Measurements from ENCODE around the gene NNAT. TPM values are rescaled to one million over a fixed set of nuclear protein-coding genes. Genes with fewer than 3 reads are reported as not detected.

The NNAT gene
- total RNA-seq, 5 donors from 2014 or later (not counting 1 experiment from before 2014, with no cell fraction given): 0.20 TPM; not detected in 4

GRCh38 chr20:37522260-37523011 lies 1.4 kb downstream of the NNAT start:
- ChIA-PET POLR2A (no interaction called here), CTCF (no interaction called here)
- H3K27me3 ChIP-seq (replicated peaks in 1 of 2; ENCODE audit: control insufficient read depth in 2 of 2, extremely low read depth in 1 of 2, insufficient read depth in 2 of 2, low read length in 1 of 2): no peaks in the 10 kb centered on the region
- no peak overlapping the region for H3K4me3 Mint-ChIP-seq
- no peaks in the 10 kb centered on the region for H3K9me3 ChIP-seq
- H3K4me1 Mint-ChIP-seq: peaks cover 63 to 77% (median 64%) of the 10 kb centered on the region in 3 donors
- no peaks in the 10 kb centered on the region for H3K27me3 Mint-ChIP-seq
- no peak for DNase-seq
- ATAC-seq (replicated peaks in 1 of 4): no peak
- H3K27ac ChIP-seq (ENCODE audit: low read length): no peak overlapping the region
- H3K9me3 Mint-ChIP-seq: no peaks in the 10 kb centered on the region
- H3K27ac Mint-ChIP-seq: no peak overlapping the region
- H3K4me1 ChIP-seq (ENCODE audit: control insufficient read depth in 1 of 2, extremely low read depth in 1 of 2, insufficient read depth in 2 of 2, low read length in 2 of 2): peaks cover 18 to 43% of the 10 kb centered on the region in 2 experiments
- H3K4me3 ChIP-seq (ENCODE audit: control insufficient read depth in 1 of 2, extremely low read depth in 1 of 2, low read length in 1 of 2): no peak overlapping the region
- WGBS (ENCODE audit: insufficient coverage): 97% methylated on average over 30 of the region's 36 CpGs
- H3K36me3 Mint-ChIP-seq: peaks cover 29% of the 10 kb centered on the region
- H3K36me3 ChIP-seq (ENCODE audit: control insufficient read depth in 2 of 2, extremely low read depth in 1 of 2, insufficient read depth in 1 of 2, low read length in 1 of 2): peaks cover 7 to 15% of the 10 kb centered on the region in 2 donors

DNA sequence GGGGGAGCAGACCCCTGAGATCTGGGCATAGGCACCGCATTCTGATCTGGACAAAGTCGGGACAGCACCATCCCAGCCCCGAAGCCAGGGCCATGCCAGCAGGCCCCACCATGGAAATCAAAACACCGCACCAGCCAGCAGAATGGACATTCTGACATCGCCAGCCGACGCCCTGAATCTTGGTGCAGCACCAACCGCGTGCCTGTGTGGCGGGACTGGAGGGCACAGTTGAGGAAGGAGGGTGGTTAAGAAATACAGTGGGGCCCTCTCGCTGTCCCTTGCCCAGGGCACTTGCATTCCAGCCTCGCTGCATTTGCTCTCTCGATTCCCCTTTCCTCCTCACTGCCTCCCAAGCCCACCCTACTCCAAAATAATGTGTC lies 2.0 kb downstream of the NNAT start:
- no peaks in the 10 kb centered on the region for H3K27me3 Mint-ChIP-seq
- DNase-seq (no peak), ATAC-seq (replicated peaks in 1 of 4) (no peak)
- no peak overlapping the region for H3K4me3 ChIP-seq (ENCODE audit: control insufficient read depth in 1 of 2, extremely low read depth in 1 of 2, low read length in 1 of 2)
- peaks cover 18 to 43% of the 10 kb centered on the region in 2 experiments for H3K4me1 ChIP-seq (ENCODE audit: control insufficient read depth in 1 of 2, extremely low read depth in 1 of 2, insufficient read depth in 2 of 2, low read length in 2 of 2)
- H3K9me3 ChIP-seq: no peaks in the 10 kb centered on the region
- H3K36me3 Mint-ChIP-seq: peaks cover 24% of the 10 kb centered on the region
- peaks cover 6 to 10% of the 10 kb centered on the region in 2 donors for H3K36me3 ChIP-seq (ENCODE audit: control insufficient read depth in 2 of 2, extremely low read depth in 1 of 2, insufficient read depth in 1 of 2, low read length in 1 of 2)
- POLR2A ChIA-PET: no interaction called here
- peaks cover 62 to 75% (median 63%) of the 10 kb centered on the region in 3 donors for H3K4me1 Mint-ChIP-seq
- no peaks in the 10 kb centered on the region for H3K9me3 Mint-ChIP-seq
- CTCF ChIA-PET: no interaction called here
- no peaks in the 10 kb centered on the region for H3K27me3 ChIP-seq (replicated peaks in 1 of 2; ENCODE audit: control insufficient read depth in 2 of 2, extremely low read depth in 1 of 2, insufficient read depth in 2 of 2, low read length in 1 of 2)
- 99% methylated on average over 9 of the region's 13 CpGs for WGBS (ENCODE audit: insufficient coverage)
- H3K4me3 Mint-ChIP-seq: no peak overlapping the region
- H3K27ac ChIP-seq (ENCODE audit: low read length): no peak overlapping the region
- no peak overlapping the region for H3K27ac Mint-ChIP-seq

DNA sequence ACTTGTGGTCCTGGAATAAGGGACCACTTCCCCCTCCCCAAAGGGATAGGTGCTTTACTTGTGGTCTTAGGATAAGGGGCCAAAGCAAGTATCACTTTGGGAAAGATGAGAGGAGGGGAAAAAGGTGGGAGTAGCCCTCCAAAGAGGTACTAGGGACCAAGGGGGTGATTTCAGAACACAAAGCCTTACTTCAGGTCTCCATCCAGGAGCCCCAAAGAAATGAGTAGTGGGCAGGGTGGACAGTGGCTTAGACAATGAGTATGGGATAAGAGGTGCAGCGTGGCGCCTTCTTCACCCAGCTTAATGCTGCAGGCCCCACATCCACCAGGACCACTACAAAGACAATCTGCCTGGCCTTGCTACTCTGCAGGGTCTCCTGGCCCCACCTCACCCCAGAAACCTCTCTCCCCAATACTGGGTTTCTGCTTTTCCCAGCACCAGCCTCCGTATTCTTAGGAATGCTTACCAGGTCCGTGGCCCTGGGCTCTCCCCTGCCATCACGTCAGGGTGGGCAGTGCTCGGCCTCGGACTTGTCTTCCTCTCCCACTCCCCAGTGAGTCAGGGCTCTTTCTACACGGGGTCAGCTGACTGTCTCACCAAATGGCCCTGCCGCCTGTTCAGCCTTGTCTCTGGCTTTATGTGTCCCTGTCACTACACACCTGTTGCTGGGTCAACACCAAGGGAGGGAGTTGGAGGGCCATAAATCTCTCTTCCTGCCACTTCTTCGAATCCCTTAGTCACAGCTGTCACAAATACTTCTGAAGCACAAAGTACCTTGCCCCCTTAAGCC lies 3.1 kb downstream of the NNAT start:
- DNase-seq (no peak), ATAC-seq (replicated peaks in 1 of 4) (no peak)
- WGBS (ENCODE audit: insufficient coverage): 87% methylated on average over 6 of the region's 10 CpGs
- H3K36me3 ChIP-seq (ENCODE audit: control insufficient read depth in 2 of 2, extremely low read depth in 1 of 2, insufficient read depth in 1 of 2, low read length in 1 of 2): peaks cover 0 to under 1% of the 10 kb centered on the region in 2 donors
- ChIA-PET CTCF (no interaction called here), POLR2A (no interaction called here)
- H3K4me3 Mint-ChIP-seq: peak overlapping the region in 1 of 3 donors; percentile 1
- H3K27ac Mint-ChIP-seq: no peak overlapping the region
- no peaks in the 10 kb centered on the region for H3K9me3 ChIP-seq
- H3K4me3 ChIP-seq (ENCODE audit: control insufficient read depth in 1 of 2, extremely low read depth in 1 of 2, low read length in 1 of 2): no peak overlapping the region
- peaks cover 66 to 76% (median 69%) of the 10 kb centered on the region in 3 donors for H3K4me1 Mint-ChIP-seq
- H3K36me3 Mint-ChIP-seq: peaks cover 15% of the 10 kb centered on the region
- H3K27me3 Mint-ChIP-seq: no peaks in the 10 kb centered on the region
- H3K9me3 Mint-ChIP-seq: no peaks in the 10 kb centered on the region
- H3K27me3 ChIP-seq (replicated peaks in 1 of 2; ENCODE audit: control insufficient read depth in 2 of 2, extremely low read depth in 1 of 2, insufficient read depth in 2 of 2, low read length in 1 of 2): no peaks in the 10 kb centered on the region
- H3K27ac ChIP-seq (ENCODE audit: low read length): no peak overlapping the region
- H3K4me1 ChIP-seq (ENCODE audit: control insufficient read depth in 1 of 2, extremely low read depth in 1 of 2, insufficient read depth in 2 of 2, low read length in 2 of 2): peaks cover 22 to 52% of the 10 kb centered on the region in 2 experiments

DNA sequence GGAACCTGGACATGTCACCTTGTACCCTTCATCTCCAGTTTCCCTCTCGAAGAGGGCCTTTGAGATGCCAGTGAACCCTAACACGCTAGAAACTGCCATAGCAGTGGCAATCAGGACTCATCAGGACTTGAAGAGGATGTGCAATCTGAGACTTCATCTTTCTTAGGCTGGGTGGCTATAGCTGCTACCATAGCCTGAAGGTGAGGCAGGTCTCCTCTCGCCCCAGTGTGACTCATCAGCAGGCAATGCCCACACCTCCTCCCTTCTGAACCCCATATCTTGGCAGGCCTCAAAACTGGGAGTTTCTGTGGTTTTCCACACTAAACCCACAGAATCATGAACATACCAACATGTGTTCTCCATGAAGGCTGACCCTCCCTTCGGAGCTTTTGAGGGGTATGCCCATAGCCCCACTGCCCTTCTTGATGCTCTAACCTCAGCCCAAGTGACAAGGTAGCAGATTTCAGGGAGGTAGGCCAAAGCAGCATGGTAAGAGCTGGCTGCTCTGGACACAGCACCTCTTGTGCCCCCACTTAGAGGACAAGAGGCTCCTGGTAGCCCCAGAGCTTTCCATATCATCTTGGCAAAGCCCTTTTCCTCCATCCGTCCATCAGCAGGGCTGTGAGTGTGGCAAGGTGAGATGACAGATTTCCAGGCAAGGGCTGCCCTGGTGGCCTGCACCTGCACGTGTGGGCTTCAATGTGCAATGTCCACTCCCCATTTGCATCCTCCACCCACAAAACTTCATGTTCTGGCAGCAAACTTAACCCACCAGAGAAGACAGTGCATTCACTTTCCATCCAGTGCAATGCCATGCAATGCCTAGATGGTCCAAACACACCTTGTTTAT lies 4.0 kb downstream of the NNAT start:
- Histone ChIP-seq H3K27ac (ENCODE audit: low read length) (no peak overlapping the region), H3K4me3 (ENCODE audit: control insufficient read depth in 1 of 2, extremely low read depth in 1 of 2, low read length in 1 of 2) (no peak overlapping the region), H3K9me3 (no peaks in the 10 kb centered on the region), H3K4me1 (ENCODE audit: control insufficient read depth in 1 of 2, extremely low read depth in 1 of 2, insufficient read depth in 2 of 2, low read length in 2 of 2) (peaks cover 22 to 52% of the 10 kb centered on the region in 2 experiments), H3K27me3 (replicated peaks in 1 of 2; ENCODE audit: control insufficient read depth in 2 of 2, extremely low read depth in 1 of 2, insufficient read depth in 2 of 2, low read length in 1 of 2) (no peaks in the 10 kb centered on the region), H3K36me3 (ENCODE audit: control insufficient read depth in 2 of 2, extremely low read depth in 1 of 2, insufficient read depth in 1 of 2, low read length in 1 of 2) (no peaks in the 10 kb centered on the region)
- DNase-seq (peak in 2 of 35 experiments; percentile 23 to 34), ATAC-seq (replicated peaks in 1 of 4) (no peak)
- Mint-ChIP-seq H3K4me3 (peak overlapping the region; percentile 55 to 95 (median 89)), H3K27ac (peak overlapping the region in 1 of 2 donors; percentile 44), H3K36me3 (peaks cover 15% of the 10 kb centered on the region), H3K4me1 (peaks cover 67 to 72% (median 69%) of the 10 kb centered on the region in 3 donors), H3K9me3 (no peaks in the 10 kb centered on the region), H3K27me3 (no peaks in the 10 kb centered on the region)
- CTCF ChIA-PET: interaction anchor here (0.5 to 1.6 kb wide), 2 partner anchors 10 to 257 kb away, joined by 4 read pairs; no protein-coding TSS in a partner anchor
- POLR2A ChIA-PET: no interaction called here
- 39% methylated on average over 4 of the region's 6 CpGs for WGBS (ENCODE audit: insufficient coverage)

- DNase-seq (no peak), ATAC-seq (replicated peaks in 1 of 4) (no peak)
- no peaks in the 10 kb centered on the region for H3K9me3 ChIP-seq
- peak overlapping the region in 1 of 2 donors; percentile 88 for H3K4me3 ChIP-seq (ENCODE audit: control insufficient read depth in 1 of 2, extremely low read depth in 1 of 2, low read length in 1 of 2)
- 82% methylated on average over 2 of the region's 5 CpGs for WGBS (ENCODE audit: insufficient coverage)
- Mint-ChIP-seq H3K27ac (no peak overlapping the region), H3K9me3 (no peaks in the 10 kb centered on the region), H3K36me3 (peaks cover 8% of the 10 kb centered on the region), H3K4me1 (peaks cover 59 to 64% (median 62%) of the 10 kb centered on the region in 3 donors), H3K4me3 (peak overlapping the region; percentile 55 to 95 (median 89)), H3K27me3 (no peaks in the 10 kb centered on the region)
- no peaks in the 10 kb centered on the region for H3K27me3 ChIP-seq (replicated peaks in 1 of 2; ENCODE audit: control insufficient read depth in 2 of 2, extremely low read depth in 1 of 2, insufficient read depth in 2 of 2, low read length in 1 of 2)
- ChIA-PET CTCF (interaction anchor here in 1 of 2 donors (1.6 kb wide), 1 partner anchor 9 kb away, joined by 4 read pairs; no protein-coding TSS in a partner anchor), POLR2A (no interaction called here)
- peaks cover 22 to 49% of the 10 kb centered on the region in 2 experiments for H3K4me1 ChIP-seq (ENCODE audit: control insufficient read depth in 1 of 2, extremely low read depth in 1 of 2, insufficient read depth in 2 of 2, low read length in 2 of 2)
- H3K36me3 ChIP-seq (ENCODE audit: control insufficient read depth in 2 of 2, extremely low read depth in 1 of 2, insufficient read depth in 1 of 2, low read length in 1 of 2): no peaks in the 10 kb centered on the region
- H3K27ac ChIP-seq (ENCODE audit: low read length): no peak overlapping the region
Observed at GRCh38 chr20:37525810-37526209, 4.8 kb downstream of the NNAT start.
